DND-41 (cell line): ENCODE measurements around the gene TCAF2.
"Not testable (repeated sequence)": the region's sequence is repeated elsewhere in the genome, so short reads cannot be mapped to it uniquely, and the experiment has no call there.

ENCODE experiments used
- EZH2 ChIP-seq: IDR thresholded peaks from 3 replicates; pipeline ENCODE4 v1.6.1; 2012; ENCODE audit warnings: borderline replicate concordance, low read depth, mild to moderate bottlenecking, moderate library complexity, low read length, inconsistent platforms; ENCODE audit not compliant: severe bottlenecking
- TF ChIP-seq, protein P1 (sequence below): IDR thresholded peaks from 2 replicates; pipeline ENCODE4 v1.5.1; 2012; ENCODE audit warnings: borderline replicate concordance, low read length, moderate library complexity, mild to moderate bottlenecking; ENCODE audit not compliant: poor library complexity, severe bottlenecking; ENCODE audit errors: extremely low read depth

DNA sequence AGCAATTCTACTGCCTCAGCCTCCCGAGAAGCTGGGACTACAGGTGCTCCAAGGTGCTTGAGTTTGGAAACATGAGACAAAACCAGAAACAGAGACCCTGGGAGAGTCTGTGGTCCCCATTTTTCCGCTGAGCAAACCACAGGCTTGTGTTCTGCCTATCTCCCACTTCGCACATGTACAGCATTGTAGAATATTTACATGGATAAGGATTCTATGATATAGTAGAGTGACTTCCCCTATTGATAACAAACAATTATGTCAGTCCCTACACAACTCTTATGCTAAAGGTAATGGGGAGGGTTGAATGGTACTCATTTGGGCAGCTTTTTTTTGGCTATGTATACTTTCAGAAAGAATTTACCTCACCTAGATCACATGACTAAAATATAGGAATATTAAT is 29.1 kb downstream of the TCAF2 start:
- TF ChIP-seq, protein P1, sequence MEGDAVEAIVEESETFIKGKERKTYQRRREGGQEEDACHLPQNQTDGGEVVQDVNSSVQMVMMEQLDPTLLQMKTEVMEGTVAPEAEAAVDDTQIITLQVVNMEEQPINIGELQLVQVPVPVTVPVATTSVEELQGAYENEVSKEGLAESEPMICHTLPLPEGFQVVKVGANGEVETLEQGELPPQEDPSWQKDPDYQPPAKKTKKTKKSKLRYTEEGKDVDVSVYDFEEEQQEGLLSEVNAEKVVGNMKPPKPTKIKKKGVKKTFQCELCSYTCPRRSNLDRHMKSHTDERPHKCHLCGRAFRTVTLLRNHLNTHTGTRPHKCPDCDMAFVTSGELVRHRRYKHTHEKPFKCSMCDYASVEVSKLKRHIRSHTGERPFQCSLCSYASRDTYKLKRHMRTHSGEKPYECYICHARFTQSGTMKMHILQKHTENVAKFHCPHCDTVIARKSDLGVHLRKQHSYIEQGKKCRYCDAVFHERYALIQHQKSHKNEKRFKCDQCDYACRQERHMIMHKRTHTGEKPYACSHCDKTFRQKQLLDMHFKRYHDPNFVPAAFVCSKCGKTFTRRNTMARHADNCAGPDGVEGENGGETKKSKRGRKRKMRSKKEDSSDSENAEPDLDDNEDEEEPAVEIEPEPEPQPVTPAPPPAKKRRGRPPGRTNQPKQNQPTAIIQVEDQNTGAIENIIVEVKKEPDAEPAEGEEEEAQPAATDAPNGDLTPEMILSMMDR: not testable (repeated sequence)
- not testable (repeated sequence) for TF ChIP-seq EZH2
